GM11168 (cell line): Measurements from ENCODE around the gene P2RY1.

Experiments used
- in situ Hi-C: fragments of 300-500 bp; cut with MboI; formaldehyde crosslinking; loops from one replicate; pipeline ENCODE4 v1.12.0; 2022; ENCODE audit warnings: low sequenced_read_pairs; ENCODE audit not compliant: unreplicated experiment

P2RY1 gene, protein sequence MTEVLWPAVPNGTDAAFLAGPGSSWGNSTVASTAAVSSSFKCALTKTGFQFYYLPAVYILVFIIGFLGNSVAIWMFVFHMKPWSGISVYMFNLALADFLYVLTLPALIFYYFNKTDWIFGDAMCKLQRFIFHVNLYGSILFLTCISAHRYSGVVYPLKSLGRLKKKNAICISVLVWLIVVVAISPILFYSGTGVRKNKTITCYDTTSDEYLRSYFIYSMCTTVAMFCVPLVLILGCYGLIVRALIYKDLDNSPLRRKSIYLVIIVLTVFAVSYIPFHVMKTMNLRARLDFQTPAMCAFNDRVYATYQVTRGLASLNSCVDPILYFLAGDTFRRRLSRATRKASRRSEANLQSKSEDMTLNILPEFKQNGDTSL

DNA sequence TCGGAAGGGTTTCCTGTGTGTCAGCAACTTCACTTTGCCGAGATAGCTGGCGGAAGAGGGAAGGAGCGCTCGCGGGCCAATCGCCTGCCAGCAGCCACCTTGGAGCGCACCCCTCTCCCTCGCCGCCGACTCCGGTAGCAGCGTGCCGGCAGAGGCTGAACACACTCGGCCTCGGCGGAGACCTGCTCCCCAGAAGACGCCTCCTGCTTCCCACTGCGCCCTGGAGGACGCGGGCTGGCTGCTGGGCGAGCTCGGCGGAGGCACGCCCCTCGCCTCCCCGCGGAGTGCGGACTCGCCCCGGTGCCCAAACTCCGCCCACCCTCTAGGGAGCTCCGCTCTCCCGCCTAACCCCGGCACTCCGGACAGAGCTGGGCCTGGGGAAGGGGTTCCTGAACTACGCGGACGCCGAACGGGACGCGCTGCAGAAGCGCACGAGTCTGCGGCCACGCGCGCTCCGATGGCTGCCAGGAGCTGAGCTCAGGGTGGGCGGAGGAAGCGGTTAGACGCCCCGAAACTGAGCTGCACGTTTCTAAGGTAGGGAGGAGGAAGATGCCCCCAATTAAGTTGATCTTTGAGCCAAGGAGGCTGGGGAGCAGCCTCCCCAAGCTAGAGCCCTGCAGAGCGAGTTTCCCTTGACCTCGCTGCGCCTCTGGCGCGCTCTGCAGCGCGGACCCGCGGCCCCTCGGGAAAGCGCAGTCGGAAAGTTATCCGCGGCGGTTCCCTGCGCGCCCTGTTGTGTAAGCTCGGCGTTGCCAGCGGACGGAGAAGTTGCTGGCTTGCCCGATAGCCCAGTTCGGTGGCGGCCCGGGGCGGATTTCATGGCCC is at the start of gene P2RY1:
TSS of gene P2RY1 (plus strand) at position 356 of the 825 bp plus-strand sequence. CDS start 652 bp downstream, outside the sequence.
- in situ Hi-C loops, result no loop called here

DNA sequence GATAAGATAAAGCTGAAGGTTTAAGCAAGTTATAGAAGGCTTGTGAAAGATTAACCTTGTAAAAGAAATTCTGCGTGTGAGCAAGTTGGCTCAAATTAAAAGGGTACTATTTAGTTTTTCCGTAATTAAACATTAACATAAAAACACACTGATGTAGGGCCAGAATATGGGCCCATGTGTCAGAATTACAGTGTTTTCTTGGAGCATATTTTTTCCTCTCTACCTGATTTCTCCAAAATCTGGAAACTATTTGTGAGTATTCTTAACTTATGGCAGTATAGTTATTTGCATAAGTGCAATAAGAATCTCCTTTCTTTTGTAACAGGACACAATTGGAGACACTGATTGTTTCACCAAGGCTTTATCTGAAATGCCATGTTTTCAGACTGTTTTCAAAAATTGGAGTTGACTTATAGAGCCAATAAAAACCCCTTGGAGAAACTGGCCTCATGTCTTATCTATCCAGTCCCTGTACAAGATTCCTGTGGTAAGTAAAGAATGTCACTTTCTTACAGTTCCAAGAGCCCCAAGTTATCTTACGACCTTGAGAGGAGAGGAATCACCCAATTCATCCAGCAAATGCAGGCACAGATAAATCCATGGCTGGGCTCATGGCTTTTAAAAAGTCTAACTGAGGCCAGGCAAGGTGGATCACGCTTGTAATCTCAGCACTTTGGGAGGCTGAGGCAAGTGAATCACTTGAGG is 47.8 kb upstream of the P2RY1 start:
- in situ Hi-C loops, result no loop called here

DNA sequence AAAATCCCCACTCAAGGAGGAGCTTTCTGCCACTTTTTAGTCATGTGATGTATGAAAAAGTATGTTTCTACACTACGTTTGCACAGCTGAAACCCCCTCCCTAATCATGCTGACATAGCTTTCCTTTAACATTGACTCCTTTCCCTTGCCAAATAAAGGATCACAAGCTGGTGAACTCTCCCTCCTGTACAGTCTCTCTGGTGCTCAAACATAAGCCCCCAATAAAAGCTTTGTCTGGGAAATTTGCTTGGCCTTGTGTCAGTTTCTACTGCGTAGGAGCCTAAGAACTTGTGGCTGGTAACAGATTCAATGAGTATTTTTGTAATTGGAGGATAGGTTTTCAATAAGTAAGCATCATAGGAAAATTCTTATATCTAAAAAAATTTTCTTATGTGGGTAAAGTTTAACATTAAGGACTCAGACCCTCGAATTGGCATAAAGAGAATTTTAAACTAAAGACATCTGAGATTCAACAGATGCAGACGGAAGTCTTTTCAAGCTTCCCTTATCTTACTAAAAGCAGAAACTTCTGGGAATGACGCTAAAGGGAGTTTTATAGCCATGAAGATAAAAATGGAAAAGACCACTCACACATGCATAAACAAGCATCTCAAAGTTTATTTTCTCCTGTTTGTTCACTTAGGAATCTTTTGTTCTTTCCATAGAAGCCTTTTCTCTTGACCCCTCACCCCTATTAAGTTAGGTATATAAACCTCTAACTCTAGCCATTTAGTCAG is 44.1 kb upstream of the P2RY1 start:
- in situ Hi-C loops, result no loop called here

DNA sequence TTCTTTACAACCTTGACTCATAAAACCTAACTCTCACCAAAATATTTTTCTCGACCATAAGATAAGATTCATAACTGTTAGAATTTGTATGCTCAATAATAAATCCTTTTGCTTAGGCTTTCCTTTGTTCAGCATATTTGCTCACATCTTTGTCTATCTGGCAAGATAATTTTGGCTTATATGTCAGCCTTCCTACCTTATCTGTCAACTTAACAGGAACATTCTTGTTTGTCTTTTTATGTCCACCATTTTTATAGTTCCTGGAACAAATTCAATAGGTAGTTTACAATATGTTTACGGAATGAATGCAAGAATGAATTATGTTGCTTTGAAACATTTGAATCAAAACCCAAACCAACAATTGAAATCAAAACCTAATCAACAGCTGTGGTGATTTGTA is 41.0 kb upstream of the P2RY1 start:
- in situ Hi-C loops, result no loop called here

DNA sequence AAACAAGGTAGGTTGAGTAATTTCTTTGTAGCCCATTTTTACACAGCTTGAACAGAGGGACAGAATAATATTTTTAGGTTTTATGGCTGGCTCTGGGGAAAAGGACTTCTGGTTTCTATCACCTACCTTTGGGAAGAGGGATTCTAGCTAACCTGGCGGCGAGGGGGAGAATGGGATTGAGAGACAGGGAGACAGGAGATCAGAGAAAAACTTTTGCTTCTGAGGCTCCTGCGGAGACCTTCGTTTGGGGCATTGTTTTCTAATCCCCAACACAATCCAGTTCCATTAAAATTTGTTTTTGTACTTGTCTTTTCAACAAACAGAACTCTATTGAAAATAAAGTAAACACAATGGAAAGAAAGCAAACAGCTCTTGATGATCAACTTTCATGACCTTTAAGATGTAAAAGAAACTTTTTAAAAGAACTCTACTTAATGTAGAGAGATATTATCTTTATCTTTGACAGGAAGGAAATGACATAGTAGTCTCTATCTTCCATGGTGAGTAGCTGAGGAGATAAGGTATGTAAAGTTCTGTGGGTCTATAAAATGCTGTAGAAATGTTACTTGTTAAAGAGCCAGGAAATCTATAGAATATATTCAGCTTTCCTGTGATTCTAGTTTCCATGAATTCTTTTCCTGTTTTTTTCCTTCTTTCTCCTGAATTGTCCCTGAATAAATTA is 37.0 kb upstream of the P2RY1 start:
- in situ Hi-C loops, result no loop called here

DNA sequence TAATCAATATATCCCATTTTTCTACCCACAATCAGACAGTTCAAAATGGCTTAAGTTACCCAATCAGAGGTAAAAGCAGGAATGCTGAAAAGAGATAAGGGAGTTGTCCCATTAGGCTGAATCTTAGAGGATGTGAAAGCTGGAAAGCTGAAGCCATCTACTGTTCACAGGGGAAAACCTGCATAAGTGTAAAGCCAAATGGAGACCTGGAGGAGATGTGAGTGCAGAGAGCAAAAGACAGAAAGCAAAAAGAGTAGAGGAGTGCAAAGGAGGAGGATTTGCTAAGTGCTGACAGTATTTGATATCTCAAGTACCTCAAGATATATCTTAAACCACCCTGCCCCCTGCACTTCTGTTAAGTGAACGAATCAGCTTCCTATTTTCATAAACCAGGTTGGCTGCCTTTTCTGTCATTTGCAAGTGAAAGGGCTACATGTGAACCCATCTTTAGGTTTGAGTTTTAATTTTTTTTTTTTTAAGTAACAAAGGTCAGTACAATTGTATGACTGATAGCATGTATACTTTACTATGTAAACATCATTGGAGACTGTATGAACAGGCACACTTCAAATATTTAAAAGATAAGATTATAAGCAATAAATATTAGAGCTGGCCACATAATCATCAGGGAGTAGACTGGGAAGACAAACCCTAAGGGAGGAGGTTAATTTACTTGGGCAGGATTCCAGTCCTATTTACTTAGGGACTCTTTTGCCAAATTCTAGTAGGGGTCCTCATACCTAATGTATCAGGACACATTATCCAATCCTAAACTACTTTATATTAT is 22.8 kb upstream of the P2RY1 start:
- in situ Hi-C loops, result no loop called here

DNA sequence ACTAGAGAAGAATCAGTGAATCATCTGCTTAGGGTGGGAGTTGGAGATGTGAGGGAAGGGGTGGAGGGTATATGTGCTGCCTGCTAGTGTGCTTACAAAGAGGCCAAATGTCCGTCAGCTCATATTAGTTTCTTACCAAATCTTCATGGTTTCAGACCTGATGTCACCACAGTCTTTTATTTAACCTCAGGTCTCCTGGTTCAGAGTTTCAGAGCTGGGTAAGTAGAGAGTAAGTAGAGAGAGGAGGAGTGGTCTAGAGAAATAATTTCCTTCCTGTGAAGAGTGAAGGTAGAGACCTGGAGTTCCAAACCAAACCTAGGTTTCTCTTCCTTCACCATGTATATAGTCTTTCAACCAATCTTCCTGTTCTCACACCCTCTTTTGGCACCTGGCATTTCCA is 17.5 kb upstream of the P2RY1 start:
- in situ Hi-C loops, result no loop called here

DNA sequence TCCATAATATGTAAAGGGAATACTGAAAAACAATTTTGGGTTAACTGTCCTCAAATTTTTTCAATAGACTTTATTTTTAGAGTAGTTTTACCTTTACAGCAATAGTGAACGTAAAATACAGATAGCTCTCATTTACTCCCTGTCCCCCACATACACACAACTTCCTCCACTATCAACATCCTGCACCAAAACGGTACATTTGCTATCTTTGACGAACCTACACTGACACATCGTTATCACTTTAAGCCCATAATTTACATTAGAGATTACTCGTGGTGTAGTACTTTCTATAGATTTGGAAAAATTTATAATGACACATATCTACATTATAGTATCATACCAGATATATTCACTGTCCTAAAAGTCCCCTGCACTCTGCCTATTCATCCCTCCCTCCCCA is 16.9 kb upstream of the P2RY1 start:
- in situ Hi-C loops, result no loop called here

DNA sequence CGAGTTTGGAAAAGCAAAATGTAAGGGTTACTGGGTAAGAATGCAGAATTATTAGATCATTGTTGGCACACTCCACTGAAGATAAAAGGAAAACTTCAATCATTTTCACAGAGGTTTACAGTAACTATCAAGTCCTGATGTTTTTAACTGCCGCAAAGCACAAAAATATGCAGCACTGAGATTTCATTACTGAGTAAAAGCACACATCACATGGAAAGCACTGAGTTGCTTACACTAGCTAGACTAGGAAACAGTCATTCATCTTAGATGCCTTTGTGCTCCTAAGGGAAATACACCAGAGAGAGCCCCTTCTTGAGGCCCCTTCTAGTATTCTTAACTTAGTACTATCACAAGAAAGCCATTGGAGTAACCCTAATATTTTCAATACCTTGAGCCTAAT is 11.8 kb upstream of the P2RY1 start:
- in situ Hi-C loops, result no loop called here

DNA sequence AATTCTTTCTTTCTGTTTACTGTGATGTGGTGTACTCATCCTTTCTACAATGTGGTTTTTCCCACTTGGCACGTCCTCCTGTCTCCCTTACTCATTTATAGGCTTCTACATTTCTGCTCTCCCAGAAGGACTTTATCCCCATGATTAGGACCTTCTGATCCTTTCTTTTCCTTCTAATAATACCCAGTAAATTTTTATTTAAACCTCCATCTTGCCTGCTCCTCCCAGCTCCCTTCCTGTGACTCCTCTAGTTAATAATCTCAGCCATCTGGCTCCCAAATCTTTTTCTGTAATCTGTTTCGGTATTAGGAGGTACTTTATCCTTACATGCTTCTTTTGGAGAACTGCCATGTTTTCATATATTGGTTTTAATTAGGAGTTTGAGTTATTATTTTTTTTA is 11.2 kb upstream of the P2RY1 start:
- in situ Hi-C loops, result no loop called here

DNA sequence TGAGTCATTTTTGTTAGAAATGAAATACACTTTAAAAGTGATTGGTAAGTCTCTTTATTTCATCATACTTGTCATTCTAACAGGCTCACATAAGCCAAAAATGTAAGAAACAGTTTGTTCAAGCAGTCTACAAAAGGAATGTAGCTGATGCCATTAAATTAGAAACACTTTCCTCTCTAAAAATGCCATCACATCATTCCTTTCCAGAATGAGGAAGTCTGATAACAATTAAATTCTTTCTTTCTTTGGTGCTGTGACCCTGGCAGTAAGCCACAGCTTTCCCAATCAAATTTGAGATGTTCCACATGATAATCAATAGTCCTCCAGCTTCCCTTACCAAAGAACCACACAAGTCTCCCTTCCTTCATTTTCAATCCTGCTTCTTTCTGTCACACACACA is 9.4 kb upstream of the P2RY1 start:
- in situ Hi-C loops, result no loop called here

DNA sequence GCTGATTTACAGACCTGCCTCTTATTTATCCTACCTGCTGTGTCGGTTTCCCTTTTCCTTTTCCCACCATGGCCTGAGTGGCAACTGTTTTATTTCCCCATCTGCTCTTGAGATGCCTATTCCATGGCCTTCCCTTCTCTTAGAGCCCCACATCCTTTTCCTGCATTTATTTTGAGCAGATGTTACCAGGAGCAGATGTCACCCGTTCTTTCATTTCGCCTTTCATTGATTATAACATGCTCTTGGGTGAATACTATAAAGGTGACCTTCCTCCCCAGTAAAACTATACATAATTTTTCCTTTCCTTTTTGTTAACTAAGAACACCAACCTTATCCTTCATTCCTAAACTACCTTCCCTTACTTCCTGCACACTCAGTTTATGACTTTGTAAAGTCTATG is 8.5 kb upstream of the P2RY1 start:
- in situ Hi-C loops, result no loop called here

DNA sequence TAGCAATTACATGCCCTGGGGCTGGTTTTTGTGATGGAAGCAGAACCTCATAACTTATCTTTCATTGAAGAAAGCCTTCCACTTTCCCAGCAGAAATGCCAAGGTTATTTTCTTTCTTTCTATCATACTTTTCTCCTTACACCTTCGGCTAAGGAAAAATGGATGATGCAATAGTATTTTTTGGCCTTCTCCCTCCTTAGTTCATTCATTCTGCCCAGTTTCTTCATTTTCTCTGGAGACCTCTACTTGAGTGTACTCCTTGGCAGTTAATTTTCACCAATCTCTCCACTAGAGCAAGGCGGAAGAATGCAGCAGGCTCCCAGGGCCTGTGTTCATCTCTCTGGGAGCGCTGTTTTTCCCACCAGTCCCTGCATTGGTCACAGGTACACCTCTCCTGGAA is 7.6 kb upstream of the P2RY1 start:
- in situ Hi-C loops, result no loop called here

DNA sequence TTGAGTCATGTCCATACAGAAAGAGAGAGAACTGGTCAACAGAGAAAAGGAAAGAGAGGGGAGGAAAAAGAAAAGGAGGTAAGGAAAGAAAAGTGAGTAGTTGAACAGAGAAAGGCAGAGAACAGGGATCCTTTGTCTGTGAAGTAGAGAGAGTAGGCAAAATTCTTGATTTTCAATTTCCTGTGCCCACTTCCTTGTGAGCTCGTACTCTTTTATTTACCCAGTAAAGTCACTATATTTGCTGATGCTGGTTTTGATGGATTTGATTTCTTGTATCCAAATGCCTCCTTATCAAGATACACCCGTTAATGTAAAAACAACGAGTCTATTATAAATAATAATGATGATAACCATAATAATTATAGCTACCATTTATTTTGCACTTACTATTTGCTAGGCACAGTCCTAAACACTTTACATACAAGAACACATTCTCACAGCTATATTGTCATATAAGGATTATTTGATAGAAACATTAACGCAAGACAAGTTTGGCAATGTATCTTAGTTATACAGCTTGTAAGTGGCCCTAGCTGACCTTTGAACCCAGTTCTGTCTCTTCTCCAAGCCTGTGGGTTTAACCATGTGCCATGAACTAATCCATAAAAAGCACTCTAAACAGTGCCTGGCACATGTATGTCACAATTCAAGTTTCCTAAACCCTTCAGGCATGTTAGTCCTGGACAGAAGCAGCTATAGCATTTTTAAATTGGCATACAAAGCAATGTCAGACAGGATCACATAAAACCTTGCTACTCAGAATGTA is 6.7 kb upstream of the P2RY1 start:
- in situ Hi-C loops, result no loop called here

DNA sequence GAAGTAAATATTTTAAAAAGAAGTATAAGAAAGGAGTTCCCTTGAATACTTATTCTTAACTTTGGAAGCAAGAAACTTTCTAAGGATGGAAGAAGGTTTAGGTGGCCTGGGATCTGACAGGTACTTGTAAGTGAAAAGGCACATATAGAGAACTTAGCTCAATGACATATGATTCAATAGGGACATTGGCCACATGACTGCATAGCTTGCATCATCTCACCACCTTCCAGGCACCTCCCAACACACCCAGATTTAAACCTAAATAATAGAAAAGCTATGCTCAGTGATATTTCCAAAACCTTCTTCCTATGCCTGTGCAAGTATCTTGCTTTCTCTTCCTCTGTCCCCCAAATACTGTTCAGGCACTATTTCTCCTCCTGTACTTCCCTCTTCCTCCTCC is 4.7 kb upstream of the P2RY1 start:
- in situ Hi-C loops, result no loop called here

DNA sequence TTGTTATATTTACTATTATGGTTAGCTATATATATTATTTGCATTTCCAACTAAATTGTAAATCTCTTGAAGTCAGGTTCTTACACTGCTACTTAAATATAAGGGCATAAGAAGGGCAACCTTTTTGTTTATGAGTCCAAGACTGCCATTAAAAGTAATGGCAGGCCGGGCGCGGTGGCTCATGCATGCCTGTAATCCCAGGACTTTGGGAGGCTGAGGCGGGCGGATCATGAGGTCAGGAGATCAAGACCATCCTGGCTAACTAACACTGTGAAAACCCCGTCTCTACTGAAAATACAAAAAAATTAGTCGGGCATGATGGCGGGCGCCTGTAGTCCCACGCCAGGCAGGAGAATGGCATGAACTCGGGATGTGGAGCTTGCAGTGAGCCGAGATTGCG is 2.9 kb upstream of the P2RY1 start:
- in situ Hi-C loops, result no loop called here

DNA sequence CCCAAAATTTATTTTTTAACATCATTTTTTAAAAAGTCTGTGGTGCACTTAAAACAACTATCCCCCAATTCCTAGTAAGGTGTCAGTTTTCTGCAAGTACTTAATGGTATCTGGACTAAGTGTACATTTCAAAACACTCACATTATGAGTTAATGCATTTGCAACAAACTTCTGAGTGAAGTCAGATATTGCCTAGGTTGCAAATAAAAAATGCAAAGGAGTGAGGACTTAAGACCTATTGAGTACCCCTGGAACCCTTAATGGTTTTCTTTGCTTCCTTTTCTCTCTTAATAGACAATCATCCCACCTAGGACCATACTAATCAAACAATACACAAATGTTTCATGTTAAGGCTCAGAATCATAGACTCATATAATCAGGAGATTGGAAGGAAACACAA is 1.8 kb upstream of the P2RY1 start:
- in situ Hi-C loops, result no loop called here

DNA sequence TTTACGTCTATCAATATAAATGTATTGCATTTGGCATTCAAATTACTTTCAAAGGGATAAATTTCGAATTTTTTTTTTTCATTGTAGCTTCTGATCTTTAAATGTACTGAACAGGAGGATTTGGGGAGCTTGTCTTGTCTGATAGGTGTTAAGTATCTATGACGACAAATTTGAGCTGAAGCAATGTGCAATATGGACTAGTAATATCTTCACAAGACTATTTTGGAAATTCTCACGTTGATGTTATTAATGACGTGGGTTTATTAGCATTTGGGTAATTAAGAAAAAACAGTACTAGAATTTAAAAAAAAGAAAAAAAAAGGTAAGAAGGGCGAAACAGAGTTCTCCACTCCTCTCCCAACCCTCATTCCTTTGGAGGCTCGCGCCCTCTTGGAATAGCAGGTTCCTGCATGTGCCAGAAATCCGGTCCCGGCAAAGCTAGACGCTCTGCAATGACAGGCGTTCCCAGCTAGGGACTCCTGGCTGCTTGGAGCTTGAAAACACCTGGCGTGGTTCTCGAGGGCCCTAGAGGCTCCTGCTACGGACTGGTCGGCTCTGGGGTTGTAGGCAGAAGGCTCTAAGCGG is 648 bp upstream of the P2RY1 start:
- in situ Hi-C loops, result no loop called here
